MM.1S (cell line): Measurements from ENCODE around the gene CXADR.

Experiments
- CTCF ChIP-seq: fragments of 300-600 bp; sonication (generic); IDR thresholded peaks from 2 replicates; pipeline ENCODE4 v1.5.1; 2016; ENCODE audit warnings: antibody characterized with exemption, low read length, mixed read lengths
- EZH2 ChIP-seq: fragments of 300-600 bp; sonication (generic); optimal IDR thresholded peaks from 2 replicates; pipeline ENCODE3; 2017; ENCODE audit warnings: low read depth, mild to moderate bottlenecking, antibody characterized with exemption, low read length, mixed read lengths

DNA sequence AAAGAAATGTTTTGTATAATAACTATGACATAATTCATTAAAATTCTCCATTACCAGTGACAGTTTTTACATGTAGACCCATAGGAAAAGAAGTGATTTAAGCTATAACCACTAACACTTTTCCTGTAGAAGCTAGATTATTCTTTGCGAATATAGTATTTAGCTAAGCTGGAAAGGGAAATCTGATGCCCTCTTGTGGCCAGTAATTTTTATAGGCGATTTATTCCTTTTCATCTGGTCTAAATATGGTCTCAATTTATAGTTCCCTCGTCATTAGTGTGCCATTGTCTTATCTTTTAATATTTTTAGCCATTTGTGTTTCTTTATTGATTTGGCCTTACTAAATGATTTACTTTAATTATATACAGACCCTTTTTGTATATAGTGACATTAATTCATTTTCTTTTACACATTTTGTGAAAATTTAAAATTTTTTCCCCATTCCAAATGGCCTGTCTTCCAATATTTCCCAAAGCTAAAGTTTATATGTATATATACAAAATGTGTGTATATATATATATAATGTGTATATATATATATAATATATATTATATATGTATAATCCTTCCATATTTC, 73.1 kb downstream of the CXADR start:
- TF ChIP-seq CTCF (peak; percentile 61), EZH2 (no peak)
